Hematopoietic multipotent progenitor cell treated with erythropoietin and hydrocortisone succinate and interleukin-3 and kit ligand, for 6 days (in vitro differentiated cells): ENCODE results near the gene JMJD6.
"Not testable (repeated sequence)": the region's sequence is repeated elsewhere in the genome, so short reads cannot be mapped to it uniquely, and the experiment has no call there.

Experiments used
- DNase-seq: peaks from one replicate; pipeline ENCODE4 v3.0.0-alpha.2; 2015

Gene JMJD6

GRCh38 chr17:76736349-76737081, 10.1 kb upstream of the JMJD6 start:
- peak; percentile 74 for DNase-seq

GRCh38 chr17:76735586-76736348, 9.4 kb upstream of the JMJD6 start:
- DNase-seq: peak; percentile 40

- DNase-seq: peak; percentile 69
Measured at GRCh38 chr17:76735006-76735405, 8.6 kb upstream of the JMJD6 start.

- DNase-seq: peak; percentile 63
Measured at GRCh38 chr17:76734080-76734840, 7.9 kb upstream of the JMJD6 start.

GRCh38 chr17:76733618-76733957, 7.2 kb upstream of the JMJD6 start:
- no peak for DNase-seq

GRCh38 chr17:76732734-76733617, 6.6 kb upstream of the JMJD6 start:
- peak; percentile 26 for DNase-seq

GRCh38 chr17:76731800-76732733, 5.7 kb upstream of the JMJD6 start:
- DNase-seq: not testable (repeated sequence)

GRCh38 chr17:76727745-76728456, 1.5 kb upstream of the JMJD6 start:
- peak; percentile 41 for DNase-seq

- DNase-seq: peak; percentile 85
Measured at GRCh38 chr17:76726776-76727718, 641 bp upstream of the JMJD6 start, which contains the start of gene METTL23. METTL23 (plus strand) TSS chr17:76726839; CDS start chr17:76729711, 2,872 bp downstream.

- peak; percentile 84 for DNase-seq
Measured at GRCh38 chr17:76725580-76726230, 701 bp downstream of the JMJD6 start.

- no peak for DNase-seq
Measured at GRCh38 chr17:76723812-76724211, 2.6 kb downstream of the JMJD6 start.

GRCh38 chr17:76722977-76723376, 3.4 kb downstream of the JMJD6 start:
- not testable (repeated sequence) for DNase-seq

- no peak for DNase-seq
Measured at GRCh38 chr17:76722279-76722678, 4.1 kb downstream of the JMJD6 start.

- DNase-seq: no peak
Measured at GRCh38 chr17:76721463-76721862, 4.9 kb downstream of the JMJD6 start.

- no peak for DNase-seq
Measured at GRCh38 chr17:76720941-76721340, 5.5 kb downstream of the JMJD6 start.

GRCh38 chr17:76720211-76720610, 6.2 kb downstream of the JMJD6 start:
- no peak for DNase-seq

- no peak for DNase-seq
Measured at GRCh38 chr17:76718516-76718915, 7.9 kb downstream of the JMJD6 start.

- DNase-seq: no peak
Measured at GRCh38 chr17:76716839-76717215, 9.6 kb downstream of the JMJD6 start.
